Measurements from ENCODE around the gene TEX22.

Gene TEX22

GRCh38 chr14:105416671-105417070, 18.3 kb downstream of the TEX22 start:
- H3K4me3 ChIP-seq (ENCODE audit: control insufficient read depth, low read depth, low read length), result no peak overlapping the region
- TF ChIP-seq CTCF (conservative IDR thresholded peaks at IDR 0.05; ENCODE audit: control insufficient read depth, insufficient read depth, low read depth, low read length), result no peak
- no peak for DNase-seq (ENCODE audit: low read depth)

GRCh38 chr14:105417690-105418121, 19.4 kb downstream of the TEX22 start:
- TF ChIP-seq CTCF (conservative IDR thresholded peaks at IDR 0.05; ENCODE audit: control insufficient read depth, insufficient read depth, low read depth, low read length), result no peak
- no peak for DNase-seq (ENCODE audit: low read depth)

GRCh38 chr14:105418269-105419194, 20.2 kb downstream of the TEX22 start:
- TF ChIP-seq CTCF (conservative IDR thresholded peaks at IDR 0.05; ENCODE audit: control insufficient read depth, insufficient read depth, low read depth, low read length), result no peak
- peak overlapping the region; percentile 54 for H3K4me3 ChIP-seq (ENCODE audit: control insufficient read depth, low read depth, low read length)
- no peak for DNase-seq (ENCODE audit: low read depth)

More at GRCh38 chr14:105417690-105418121, 19.4 kb downstream of the TEX22 start:
- H3K4me3 ChIP-seq (ENCODE audit: control insufficient read depth, low read depth, low read length), result no peak overlapping the region

GRCh38 chr14:105419195-105420091, 21.1 kb downstream of the TEX22 start, which contains the start of gene MTA1:
Gene MTA1 (plus strand): TSS chr14:105419827. CDS start chr14:105420036, 209 bp downstream.
- DNase-seq (ENCODE audit: low read depth), result no peak
- TF ChIP-seq CTCF (conservative IDR thresholded peaks at IDR 0.05; ENCODE audit: control insufficient read depth, insufficient read depth, low read depth, low read length), result no peak
- peak within 1 kb of the TSS; percentile 79 for H3K4me3 ChIP-seq (ENCODE audit: control insufficient read depth, low read depth, low read length)

GRCh38 chr14:105420101-105420973, 22.0 kb downstream of the TEX22 start:
- H3K4me3 ChIP-seq (ENCODE audit: control insufficient read depth, low read depth, low read length), result peak overlapping the region; percentile 79
- TF ChIP-seq CTCF (conservative IDR thresholded peaks at IDR 0.05; ENCODE audit: control insufficient read depth, insufficient read depth, low read depth, low read length), result no peak
- no peak for DNase-seq (ENCODE audit: low read depth)

Measured in fibroblast of mammary gland (primary cell).